ENCODE results near the gene CHST3. TPM values are rescaled to one million over a fixed set of nuclear protein-coding genes. Genes with fewer than 3 reads are reported as not detected.

The CHST3 gene
- polyA plus RNA-seq, 4 donors, result 0.22 to 7.7 (median 2.5) TPM

DNA sequence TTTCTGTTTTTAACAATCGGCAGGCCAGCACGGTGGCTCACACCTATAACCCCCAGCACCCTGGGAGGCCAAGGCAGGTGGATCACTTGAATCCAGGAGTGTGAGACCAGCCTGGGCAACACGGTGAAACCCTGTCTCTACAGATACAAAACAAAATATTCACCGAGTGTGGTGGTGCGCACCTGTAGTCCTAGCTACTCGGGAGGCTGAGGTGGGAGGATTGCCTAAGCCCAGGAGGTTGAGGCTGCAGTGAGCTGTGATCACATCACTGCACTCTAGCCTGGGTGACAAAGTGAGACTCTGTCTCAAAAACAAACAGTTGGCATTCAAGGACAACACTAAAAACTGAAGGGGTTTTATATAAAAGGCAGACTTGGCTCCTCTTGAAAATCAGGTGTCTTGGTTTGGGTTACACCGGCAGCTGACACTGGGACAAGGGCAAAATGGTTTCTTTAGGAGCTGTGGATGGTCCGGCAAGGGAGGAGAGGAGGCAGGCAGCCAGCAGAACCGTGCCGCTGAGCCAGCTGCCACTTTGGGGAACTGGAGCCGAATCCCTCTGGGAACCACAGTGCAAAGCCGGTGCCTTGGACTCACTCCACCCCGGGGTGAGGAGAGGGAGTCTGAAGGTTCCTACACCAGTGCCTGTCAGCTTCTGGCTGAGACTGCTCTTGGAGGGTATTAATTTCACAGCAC lies 52.6 kb downstream of the CHST3 start:
- peaks cover 0 to 27% (median 0%) of the 10 kb centered on the region in 3 donors for H3K4me1 ChIP-seq (ENCODE audit: control insufficient read depth in 3 of 3, insufficient read depth in 2 of 3, low read depth in 1 of 3, low read length in 2 of 3)
- H3K4me3 ChIP-seq (ENCODE audit: low read depth in 1 of 3, low read length in 3 of 3), result no peak overlapping the region
- H3K36me3 ChIP-seq (ENCODE audit: control insufficient read depth in 3 of 3, insufficient read depth in 2 of 3, low read depth in 1 of 3, low read length in 3 of 3), result no peaks in the 10 kb centered on the region
- no peaks in the 10 kb centered on the region for H3K9me3 ChIP-seq (ENCODE audit: control insufficient read depth in 2 of 2, insufficient read depth in 1 of 2, low read depth in 1 of 2, low read length in 1 of 2)
- no peak for FAIRE-seq
- no peaks in the 10 kb centered on the region for H3K27me3 ChIP-seq (ENCODE audit: control insufficient read depth in 3 of 3, insufficient read depth in 3 of 3, low read length in 3 of 3)
- WGBS, 3 donors, result 72 to 78% (median 76%) methylated on average over 12 to 13 of the region's 13 CpGs
- no peak for DNase-seq
- no peak overlapping the region for H3K27ac ChIP-seq (ENCODE audit: low read depth in 1 of 3, low read length in 2 of 3)

- no peak for DNase-seq
- H3K4me1 ChIP-seq (ENCODE audit: control insufficient read depth in 3 of 3, insufficient read depth in 2 of 3, low read depth in 1 of 3, low read length in 2 of 3), result peaks cover 0 to 27% (median 0%) of the 10 kb centered on the region in 3 donors
- FAIRE-seq, result no peak
- no peak overlapping the region for H3K4me3 ChIP-seq (ENCODE audit: low read depth in 1 of 3, low read length in 3 of 3)
- no peaks in the 10 kb centered on the region for H3K9me3 ChIP-seq (ENCODE audit: control insufficient read depth in 2 of 2, insufficient read depth in 1 of 2, low read depth in 1 of 2, low read length in 1 of 2)
- H3K36me3 ChIP-seq (ENCODE audit: control insufficient read depth in 3 of 3, insufficient read depth in 2 of 3, low read depth in 1 of 3, low read length in 3 of 3), result no peaks in the 10 kb centered on the region
- no peaks in the 10 kb centered on the region for H3K27me3 ChIP-seq (ENCODE audit: control insufficient read depth in 3 of 3, insufficient read depth in 3 of 3, low read length in 3 of 3)
- WGBS, 3 donors, result 89% methylated on average over 11 of the region's 11 CpGs
- no peak overlapping the region for H3K27ac ChIP-seq (ENCODE audit: low read depth in 1 of 3, low read length in 2 of 3)
Measured at GRCh38 chr10:72019085-72019876, 55.1 kb downstream of the CHST3 start.

GRCh38 chr10:72020914-72021809 lies 57.0 kb downstream of the CHST3 start:
- WGBS, 3 donors, result 71 to 72% (median 71%) methylated on average over 9 of the region's 9 CpGs
- FAIRE-seq (no peak), DNase-seq (no peak)
- Histone ChIP-seq H3K4me1 (ENCODE audit: control insufficient read depth in 3 of 3, insufficient read depth in 2 of 3, low read depth in 1 of 3, low read length in 2 of 3) (peaks cover 0 to 22% (median 0%) of the 10 kb centered on the region in 3 donors), H3K27ac (ENCODE audit: low read depth in 1 of 3, low read length in 2 of 3) (peak overlapping the region in 1 of 3 donors; percentile 17), H3K36me3 (ENCODE audit: control insufficient read depth in 3 of 3, insufficient read depth in 2 of 3, low read depth in 1 of 3, low read length in 3 of 3) (no peaks in the 10 kb centered on the region), H3K27me3 (ENCODE audit: control insufficient read depth in 3 of 3, insufficient read depth in 3 of 3, low read length in 3 of 3) (no peaks in the 10 kb centered on the region), H3K9me3 (ENCODE audit: control insufficient read depth in 2 of 2, insufficient read depth in 1 of 2, low read depth in 1 of 2, low read length in 1 of 2) (no peaks in the 10 kb centered on the region), H3K4me3 (ENCODE audit: low read depth in 1 of 3, low read length in 3 of 3) (no peak overlapping the region)

GRCh38 chr10:72022228-72022627 lies 58.0 kb downstream of the CHST3 start:
- no peak overlapping the region for H3K27ac ChIP-seq (ENCODE audit: low read depth in 1 of 3, low read length in 2 of 3)
- no peak for FAIRE-seq

DNA sequence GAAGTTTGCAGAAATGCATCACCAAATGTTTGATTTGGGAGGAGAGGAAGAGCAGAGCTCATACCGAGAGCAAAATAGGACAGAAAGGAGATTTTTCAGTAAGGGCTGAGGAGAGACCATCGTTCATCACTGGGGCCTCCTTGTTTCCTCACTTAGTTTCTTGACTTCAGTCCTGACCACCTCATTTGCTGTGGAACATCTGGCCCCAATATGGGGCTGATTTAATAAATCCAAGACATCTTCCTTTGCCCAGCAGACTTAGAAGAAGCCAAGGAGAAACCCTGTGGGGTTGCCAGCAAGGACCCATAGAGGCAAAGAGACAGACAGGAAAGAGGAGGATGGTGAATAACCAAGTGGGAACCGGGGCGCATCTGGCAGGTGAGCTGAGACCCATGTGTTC lies 60.4 kb downstream of the CHST3 start:
- DNase-seq (no peak), FAIRE-seq (no peak)
- no peaks in the 10 kb centered on the region for H3K27me3 ChIP-seq (ENCODE audit: control insufficient read depth in 3 of 3, insufficient read depth in 3 of 3, low read length in 3 of 3)
- no peak overlapping the region for H3K4me3 ChIP-seq (ENCODE audit: low read depth in 1 of 3, low read length in 3 of 3)
- WGBS, 3 donors, result 76 to 82% (median 82%) methylated on average over 4 of the region's 4 CpGs
- H3K36me3 ChIP-seq (ENCODE audit: control insufficient read depth in 3 of 3, insufficient read depth in 2 of 3, low read depth in 1 of 3, low read length in 3 of 3), result no peaks in the 10 kb centered on the region
- peaks cover 0 to 30% (median 0%) of the 10 kb centered on the region in 3 donors for H3K4me1 ChIP-seq (ENCODE audit: control insufficient read depth in 3 of 3, insufficient read depth in 2 of 3, low read depth in 1 of 3, low read length in 2 of 3)
- peaks cover 0 to 6% of the 10 kb centered on the region in 2 donors for H3K9me3 ChIP-seq (ENCODE audit: control insufficient read depth in 2 of 2, insufficient read depth in 1 of 2, low read depth in 1 of 2, low read length in 1 of 2)
- no peak overlapping the region for H3K27ac ChIP-seq (ENCODE audit: low read depth in 1 of 3, low read length in 2 of 3)

More at GRCh38 chr10:72022228-72022627, 58.0 kb downstream of the CHST3 start:
- no peak overlapping the region for H3K4me3 ChIP-seq (ENCODE audit: low read depth in 1 of 3, low read length in 3 of 3)
- H3K27me3 ChIP-seq (ENCODE audit: control insufficient read depth in 3 of 3, insufficient read depth in 3 of 3, low read length in 3 of 3), result no peaks in the 10 kb centered on the region
- peaks cover 0 to 19% (median 0%) of the 10 kb centered on the region in 3 donors for H3K4me1 ChIP-seq (ENCODE audit: control insufficient read depth in 3 of 3, insufficient read depth in 2 of 3, low read depth in 1 of 3, low read length in 2 of 3)
- H3K36me3 ChIP-seq (ENCODE audit: control insufficient read depth in 3 of 3, insufficient read depth in 2 of 3, low read depth in 1 of 3, low read length in 3 of 3), result no peaks in the 10 kb centered on the region
- no peak for DNase-seq
- H3K9me3 ChIP-seq (ENCODE audit: control insufficient read depth in 2 of 2, insufficient read depth in 1 of 2, low read depth in 1 of 2, low read length in 1 of 2), result peaks cover 0 to 2% of the 10 kb centered on the region in 2 donors
- 89 to 95% (median 90%) methylated on average over 6 of the region's 6 CpGs for WGBS, 3 donors

GRCh38 chr10:72025400-72025799 lies 61.2 kb downstream of the CHST3 start:
- no peak overlapping the region for H3K4me3 ChIP-seq (ENCODE audit: low read depth in 1 of 3, low read length in 3 of 3)
- peaks cover 0 to 31% (median 0%) of the 10 kb centered on the region in 3 donors for H3K4me1 ChIP-seq (ENCODE audit: control insufficient read depth in 3 of 3, insufficient read depth in 2 of 3, low read depth in 1 of 3, low read length in 2 of 3)
- 89 to 92% (median 89%) methylated on average over 8 of the region's 8 CpGs for WGBS, 3 donors
- DNase-seq, result no peak
- no peaks in the 10 kb centered on the region for H3K27me3 ChIP-seq (ENCODE audit: control insufficient read depth in 3 of 3, insufficient read depth in 3 of 3, low read length in 3 of 3)
- H3K36me3 ChIP-seq (ENCODE audit: control insufficient read depth in 3 of 3, insufficient read depth in 2 of 3, low read depth in 1 of 3, low read length in 3 of 3), result no peaks in the 10 kb centered on the region
- H3K27ac ChIP-seq (ENCODE audit: low read depth in 1 of 3, low read length in 2 of 3), result no peak overlapping the region
- peaks cover 0 to 6% of the 10 kb centered on the region in 2 donors for H3K9me3 ChIP-seq (ENCODE audit: control insufficient read depth in 2 of 2, insufficient read depth in 1 of 2, low read depth in 1 of 2, low read length in 1 of 2)
- no peak for FAIRE-seq

GRCh38 chr10:72025832-72026231 lies 61.6 kb downstream of the CHST3 start:
- peaks cover 0 to 6% of the 10 kb centered on the region in 2 donors for H3K9me3 ChIP-seq (ENCODE audit: control insufficient read depth in 2 of 2, insufficient read depth in 1 of 2, low read depth in 1 of 2, low read length in 1 of 2)
- 52 to 70% (median 54%) methylated on average over 5 of the region's 5 CpGs for WGBS, 3 donors
- DNase-seq (no peak), FAIRE-seq (no peak)
- H3K27ac ChIP-seq (ENCODE audit: low read depth in 1 of 3, low read length in 2 of 3), result no peak overlapping the region
- no peaks in the 10 kb centered on the region for H3K36me3 ChIP-seq (ENCODE audit: control insufficient read depth in 3 of 3, insufficient read depth in 2 of 3, low read depth in 1 of 3, low read length in 3 of 3)
- peaks cover 0 to 35% (median 0%) of the 10 kb centered on the region in 3 donors for H3K4me1 ChIP-seq (ENCODE audit: control insufficient read depth in 3 of 3, insufficient read depth in 2 of 3, low read depth in 1 of 3, low read length in 2 of 3)
- no peaks in the 10 kb centered on the region for H3K27me3 ChIP-seq (ENCODE audit: control insufficient read depth in 3 of 3, insufficient read depth in 3 of 3, low read length in 3 of 3)
- no peak overlapping the region for H3K4me3 ChIP-seq (ENCODE audit: low read depth in 1 of 3, low read length in 3 of 3)
